Neuronal stem cell (in vitro differentiated cells): ENCODE results near the gene ZNF750. TPM values are rescaled to one million over a fixed set of nuclear protein-coding genes. Genes with fewer than 3 reads are reported as not detected.

Source experiments
- DNase-seq: peaks from one replicate; pipeline ENCODE4 v3.0.0-alpha.2; 2013; ENCODE audit warnings: low spot score
- H2AFZ ChIP-seq: one replicate; pipeline ENCODE4 v1.6.1; 2013; ENCODE audit warnings: mild to moderate bottlenecking, low read length, inconsistent platforms
- H2AK5ac ChIP-seq: 2 replicates; pipeline ENCODE4 v1.6.1; 2013; ENCODE audit warnings: low read depth, mild to moderate bottlenecking, inconsistent platforms, low read length, moderate library complexity, mixed read lengths
- H2BK120ac ChIP-seq: 2 replicates; pipeline ENCODE4 v1.6.1; 2013; ENCODE audit warnings: low read depth, mild to moderate bottlenecking, inconsistent platforms, low read length, moderate library complexity, mixed read lengths
- H2BK12ac ChIP-seq: one replicate; pipeline ENCODE4 v1.6.1; 2013; ENCODE audit warnings: low read length, inconsistent platforms
- H2BK15ac ChIP-seq: 2 replicates; pipeline ENCODE4 v1.6.1; 2013; ENCODE audit warnings: mild to moderate bottlenecking, low read length, inconsistent platforms, mixed read lengths
- H2BK5ac ChIP-seq: one replicate; pipeline ENCODE4 v1.6.1; 2013; ENCODE audit warnings: inconsistent platforms, mild to moderate bottlenecking, low read length, moderate library complexity
- H3K14ac ChIP-seq: one replicate; pipeline ENCODE4 v1.6.1; 2013; ENCODE audit warnings: low read length, inconsistent platforms
- H3K18ac ChIP-seq: 2 replicates; pipeline ENCODE4 v1.6.1; 2013; ENCODE audit warnings: low read length, inconsistent platforms
- H3K23ac ChIP-seq: 2 replicates; pipeline ENCODE4 v1.6.1; 2013; ENCODE audit warnings: low read depth, mild to moderate bottlenecking, mixed read lengths, low read length, inconsistent platforms; ENCODE audit not compliant: poor library complexity
- H3K27ac ChIP-seq: replicated peaks from 3 replicates; pipeline ENCODE4 v1.5.1; 2013; ENCODE audit warnings: low read length, inconsistent platforms
- H3K27me3 ChIP-seq, 3 experiments: 2 replicates each; pipeline ENCODE4 v1.6.1; 2013; ENCODE audit warnings: low read length in 3 of 3, mild to moderate bottlenecking in 2 of 3, inconsistent platforms in 1 of 3, low read depth in 1 of 3, mixed read lengths in 1 of 3, moderate library complexity in 1 of 3; ENCODE audit not compliant: control insufficient read depth in 3 of 3, insufficient read depth in 3 of 3
- H3K36me3 ChIP-seq, 2 donors: replicated peaks in 1 of 2; 2 replicates each; pipeline ENCODE4 v1.6.1; 2013; ENCODE audit warnings: low read length in 2 of 2; ENCODE audit not compliant: control insufficient read depth in 2 of 2, insufficient read depth in 2 of 2
- H3K4ac ChIP-seq: 2 replicates; pipeline ENCODE4 v1.6.1; 2013; ENCODE audit warnings: inconsistent platforms, mild to moderate bottlenecking, low read length, moderate library complexity
- H3K4me1 ChIP-seq, 2 donors: 1 replicate in 1 of 2; 2 replicates in 1 of 2; pipeline ENCODE4 v1.6.1; 2013; ENCODE audit warnings: low read length in 2 of 2, low read depth in 1 of 2; ENCODE audit not compliant: control insufficient read depth in 2 of 2, insufficient read depth in 1 of 2
- H3K4me2 ChIP-seq: one replicate; pipeline ENCODE4 v1.6.1; 2013; ENCODE audit warnings: mild to moderate bottlenecking, low read length, inconsistent platforms; ENCODE audit not compliant: insufficient read depth, poor library complexity, severe bottlenecking
- H3K4me3 ChIP-seq, 2 donors: 2 replicates each; pipeline ENCODE4 v1.5.1; 2013; ENCODE audit warnings: low read length in 2 of 2, mild to moderate bottlenecking in 2 of 2, inconsistent platforms in 1 of 2, moderate library complexity in 1 of 2
- H3K79me1 ChIP-seq: one replicate; pipeline ENCODE4 v1.6.1; 2013; ENCODE audit warnings: low read depth, mild to moderate bottlenecking, inconsistent platforms, low read length, moderate library complexity
- H3K9ac ChIP-seq: one replicate; pipeline ENCODE4 v1.6.1; 2013; ENCODE audit warnings: mild to moderate bottlenecking, low read depth, low read length, inconsistent platforms; ENCODE audit not compliant: poor library complexity
- H3K9me3 ChIP-seq, 2 donors: replicated peaks in 1 of 2; 2 replicates each; pipeline versions ENCODE3 to v1.6.1; 2013; ENCODE audit warnings: low read length in 2 of 2, mild to moderate bottlenecking in 2 of 2, inconsistent platforms in 1 of 2, low read depth in 1 of 2, mixed read lengths in 1 of 2, moderate library complexity in 1 of 2; ENCODE audit not compliant: control insufficient read depth in 2 of 2, insufficient read depth in 1 of 2
- H4K8ac ChIP-seq: one replicate; pipeline ENCODE4 v1.6.1; 2013; ENCODE audit warnings: low read depth, mild to moderate bottlenecking, inconsistent platforms, low read length, moderate library complexity
- H4K91ac ChIP-seq: one replicate; pipeline ENCODE4 v1.6.1; 2013; ENCODE audit warnings: low read length, low read depth, mild to moderate bottlenecking, inconsistent platforms; ENCODE audit not compliant: poor library complexity
- WGBS, 2 donors: extraction: QIAGEN DNeasy Blood & Tissue Kit; methylation state at CpG; one replicate each; pipeline ENCODE4 v1.1.7; 2013; ENCODE audit warnings: missing lambda C conversion rate in 2 of 2, mixed read lengths in 1 of 2; ENCODE audit not compliant: insufficient read length in 2 of 2, insufficient replicate concordance in 1 of 2; ENCODE audit errors: extremely low coverage in 2 of 2; 5-methylcytosine and 5-hydroxymethylcytosine counted together
- polyA plus RNA-seq, 2 experiments: library from polyadenylated mRNA; stranded (reverse); fragments of 200-250 nt; gene quantifications; one replicate each; pipeline ENCODE4 v1.2.3, GENCODE V29; 2013

Gene ZNF750
- polyA plus RNA-seq (2013, experiment 1 of 2), result 0.01 TPM
- 0.01 TPM for polyA plus RNA-seq (2013, experiment 2 of 2)

DNA sequence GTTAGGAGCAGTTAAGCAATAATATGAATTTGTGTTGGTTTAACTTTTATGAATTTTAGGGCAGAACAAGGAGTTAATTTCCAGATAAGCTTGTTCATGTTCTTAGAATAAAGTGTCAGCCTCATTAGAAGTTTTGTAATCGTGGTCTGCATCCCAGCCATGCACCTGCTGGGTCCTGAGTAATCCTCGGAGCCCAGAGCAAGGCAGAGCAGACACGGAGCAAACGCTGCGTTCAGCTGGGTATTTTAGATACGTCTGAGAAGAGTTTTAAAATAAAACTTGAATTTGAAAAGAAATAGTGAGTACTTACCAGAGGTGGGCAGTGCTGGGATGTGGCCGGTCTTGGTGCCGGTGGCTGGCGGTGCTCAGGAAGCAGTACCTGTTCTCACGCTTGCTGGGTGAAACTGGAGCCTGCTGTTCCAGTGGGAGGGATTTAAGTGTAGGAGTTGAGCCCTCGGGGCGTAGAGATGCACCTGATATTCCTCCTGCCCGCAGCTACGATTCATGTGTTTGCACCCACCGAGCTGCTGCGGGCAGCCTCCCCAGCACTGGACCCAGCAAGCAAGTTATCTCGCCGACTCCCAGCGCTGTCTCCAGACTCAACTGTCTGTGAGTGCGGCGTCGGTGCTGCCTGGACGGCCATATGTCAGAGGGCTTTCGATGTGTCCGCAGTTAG lies at the start of gene ZNF750:
Gene ZNF750 (minus strand): TSS at position 406 of the 676 bp plus-strand sequence. CDS start 7,568 bp downstream, outside the sequence.
- Histone ChIP-seq H3K4me3 (no peak within 1 kb of the TSS), H3K36me3 (peaks cover 5 to 34% of the 10 kb centered on the region in 2 donors)
- DNase-seq, result no peak

DNA sequence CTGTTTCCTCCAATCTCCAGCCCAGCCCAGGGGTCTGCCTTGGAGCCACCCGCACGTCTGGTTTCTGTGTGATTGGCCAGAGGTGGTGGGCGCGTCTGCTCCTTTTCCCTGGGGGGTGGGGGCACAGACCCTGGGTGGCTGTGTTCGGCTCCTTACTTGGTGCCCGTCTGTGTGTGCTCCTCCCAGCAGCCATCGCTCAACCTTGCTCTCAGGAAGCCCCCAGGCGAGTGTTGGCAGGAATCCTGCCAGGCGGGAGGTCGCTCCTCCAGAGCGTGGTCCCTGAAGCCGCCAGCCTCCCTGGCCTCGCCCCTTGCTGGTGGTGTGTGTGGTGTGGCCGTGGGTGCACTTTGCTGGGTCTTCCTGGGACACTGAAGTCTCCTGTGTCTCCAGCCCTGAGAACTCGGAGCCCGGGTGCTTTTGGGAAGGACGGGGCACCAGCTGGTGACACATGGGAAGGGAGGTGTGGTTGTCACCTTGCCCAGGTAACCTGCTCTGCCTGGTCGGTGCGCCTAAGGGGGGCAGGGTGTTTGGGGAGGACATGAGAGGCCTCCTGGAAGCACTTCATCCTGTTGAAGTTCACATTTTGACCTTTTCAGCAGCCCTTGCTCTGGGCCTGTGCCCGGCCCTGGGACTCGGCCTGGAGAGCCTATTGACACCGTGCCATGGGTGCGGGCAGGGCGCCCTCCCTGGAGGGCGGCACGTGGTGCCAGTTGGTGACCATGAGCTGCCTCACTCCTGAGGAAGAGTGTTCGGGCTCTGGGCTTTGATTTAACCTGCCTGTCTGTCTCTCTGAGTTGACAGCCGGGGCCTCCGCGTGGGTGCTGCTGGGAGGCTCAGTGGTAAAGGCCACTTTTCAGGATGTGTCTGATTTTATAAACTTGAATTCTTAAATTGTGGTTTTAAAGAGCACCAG lies 49.0 kb upstream of the ZNF750 start:
- peak overlapping the region; percentile 30 for H2BK5ac ChIP-seq
- no peaks in the 10 kb centered on the region for H3K27me3 ChIP-seq
- no peak overlapping the region for H3K4me2 ChIP-seq
- peaks cover 0 to 2% of the 10 kb centered on the region in 2 donors for H3K9me3 ChIP-seq
- no peak overlapping the region for H2AFZ ChIP-seq
- no peak overlapping the region for H3K4ac ChIP-seq
- DNase-seq, result no peak
- no peak overlapping the region for H2BK12ac ChIP-seq
- no peak overlapping the region for H3K23ac ChIP-seq
- no peak overlapping the region for H4K8ac ChIP-seq
- no peak overlapping the region for H3K27ac ChIP-seq
- no peak overlapping the region for H3K9ac ChIP-seq
- H2BK120ac ChIP-seq, result no peak overlapping the region
- no peak overlapping the region for H4K91ac ChIP-seq
- H3K4me1 ChIP-seq, result peaks cover 5 to 8% of the 10 kb centered on the region in 2 donors
- peak overlapping the region; percentile 78 for H3K14ac ChIP-seq
- H2AK5ac ChIP-seq, result peak overlapping the region; percentile 32
- H3K36me3 ChIP-seq, result peaks cover 15 to 60% of the 10 kb centered on the region in 2 donors
- peaks cover 8% of the 10 kb centered on the region for H3K79me1 ChIP-seq
- H3K4me3 ChIP-seq, result no peak overlapping the region
- no peak overlapping the region for H2BK15ac ChIP-seq
- no CpG with 5 or more reads among the region's 30 CpGs for WGBS, 2 donors
- H3K18ac ChIP-seq, result peak overlapping the region; percentile 9

More for the DNA sequence above, at the start of gene ZNF750:
- Histone ChIP-seq H2AFZ (no peak within 1 kb of the TSS), H3K18ac (peak within 1 kb of the TSS; percentile 72), H4K91ac (no peak within 1 kb of the TSS), H3K14ac (peak within 1 kb of the TSS; percentile 96), H2BK120ac (peak within 1 kb of the TSS; percentile 88), H2BK15ac (no peak within 1 kb of the TSS), H2AK5ac (peak within 1 kb of the TSS; percentile 36), H4K8ac (peak within 1 kb of the TSS; percentile 29), H3K4me1 (peaks cover 0 to 13% of the 10 kb centered on the region in 2 donors), H3K9me3 (no peaks in the 10 kb centered on the region), H3K9ac (no peak within 1 kb of the TSS), H3K23ac (peak within 1 kb of the TSS; percentile 86), H3K27ac (no peak within 1 kb of the TSS), H3K4ac (peak within 1 kb of the TSS; percentile 2), H3K79me1 (peaks cover 6% of the 10 kb centered on the region), H2BK5ac (no peak within 1 kb of the TSS), H3K27me3 (no peaks in the 10 kb centered on the region), H2BK12ac (no peak within 1 kb of the TSS), H3K4me2 (no peak within 1 kb of the TSS)
- no CpG with 5 or more reads among the region's 25 CpGs for WGBS, 2 donors

DNA sequence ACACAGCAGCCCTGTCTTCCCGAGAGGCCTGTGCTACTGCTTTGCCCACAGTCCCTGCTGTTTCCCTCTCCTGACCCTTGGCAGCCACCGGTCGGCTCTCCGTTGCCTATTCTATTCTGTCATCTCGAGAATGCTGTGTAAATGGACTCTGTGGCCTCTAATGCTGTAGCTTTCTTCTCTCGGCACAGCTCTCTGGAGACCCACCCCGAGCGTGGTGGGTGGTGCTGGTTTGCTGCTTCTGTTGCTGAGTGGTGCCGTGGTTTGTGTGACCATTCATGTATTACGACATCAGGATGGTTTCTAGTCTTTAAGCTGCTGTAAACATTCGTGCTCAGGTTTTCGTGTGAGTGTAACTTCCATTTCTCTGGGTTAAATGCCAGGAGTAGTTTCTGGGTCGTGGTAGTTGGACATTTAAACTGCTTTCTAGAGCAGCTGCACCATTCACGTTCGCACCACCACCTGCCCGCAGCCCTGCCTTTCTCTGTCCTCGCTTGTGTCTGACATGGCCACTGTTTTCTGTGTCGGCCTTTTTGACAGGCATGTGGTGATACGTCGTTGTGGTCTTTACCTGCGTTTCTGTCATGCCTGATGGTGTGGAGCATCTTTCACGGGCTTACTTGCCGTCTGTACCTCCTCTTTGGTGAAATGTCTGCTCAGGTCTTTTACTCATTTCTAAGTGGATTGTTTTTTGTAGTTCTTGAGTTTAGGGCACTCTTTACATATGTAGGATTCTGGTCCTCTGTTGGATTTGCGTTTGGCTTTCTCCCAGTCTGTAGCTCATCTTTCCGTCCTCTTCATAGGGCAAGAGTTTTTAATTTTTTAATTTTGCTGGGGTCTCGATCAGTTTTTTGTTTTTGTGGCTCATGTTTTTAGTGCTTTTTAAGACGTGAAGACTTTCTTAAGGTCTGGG lies 47.7 kb upstream of the ZNF750 start:
- Histone ChIP-seq H3K36me3 (peaks cover 14 to 52% of the 10 kb centered on the region in 2 donors), H3K14ac (no peak overlapping the region), H2BK5ac (no peak overlapping the region), H4K91ac (no peak overlapping the region), H2AFZ (no peak overlapping the region), H2BK15ac (no peak overlapping the region), H3K9me3 (peaks cover 0 to 2% of the 10 kb centered on the region in 2 donors), H2BK12ac (no peak overlapping the region), H2AK5ac (no peak overlapping the region), H3K9ac (no peak overlapping the region), H3K4ac (no peak overlapping the region), H3K27me3 (no peaks in the 10 kb centered on the region), H3K18ac (no peak overlapping the region), H3K4me1 (peaks cover 5 to 8% of the 10 kb centered on the region in 2 donors), H3K4me3 (no peak overlapping the region), H2BK120ac (no peak overlapping the region), H3K79me1 (peaks cover 11% of the 10 kb centered on the region), H3K23ac (peak overlapping the region; percentile 56), H4K8ac (no peak overlapping the region), H3K4me2 (no peak overlapping the region), H3K27ac (no peak overlapping the region)
- no peak for DNase-seq
- no CpG with 5 or more reads among the region's 27 CpGs for WGBS, 2 donors
